Stimulated activated CD8-positive, alpha-beta memory T cell treated with anti-CD3 and anti-CD28 coated beads, Interleukin-12 subunit alpha, Interleukin-12 subunit beta, amount 100 ng/mL, for 24 hours (primary cell): Measurements from ENCODE around the gene RAP1GAP.

Experiments
- DNase-seq: peaks from one replicate; pipeline ENCODE4 v3.0.0-alpha.2; 2020; ENCODE audit errors: extremely low read depth

RAP1GAP gene

GRCh38 chr1:21625390-21626190 lies 43.6 kb downstream of the RAP1GAP start:
- DNase-seq = no peak

- no peak for DNase-seq
Measured at GRCh38 chr1:21624571-21625389, 44.4 kb downstream of the RAP1GAP start.

- DNase-seq = no peak
Measured at GRCh38 chr1:21623410-21623961, 45.7 kb downstream of the RAP1GAP start.

- peak; percentile 26 for DNase-seq
Measured at GRCh38 chr1:21622466-21623315, 46.5 kb downstream of the RAP1GAP start.

- no peak for DNase-seq
Measured at GRCh38 chr1:21621761-21622436, 47.3 kb downstream of the RAP1GAP start.

- DNase-seq = no peak
Measured at GRCh38 chr1:21621051-21621450, 48.1 kb downstream of the RAP1GAP start.

- DNase-seq = no peak
Measured at GRCh38 chr1:21620496-21620895, 48.7 kb downstream of the RAP1GAP start.

- no peak for DNase-seq
Measured at GRCh38 chr1:21620011-21620410, 49.1 kb downstream of the RAP1GAP start.

GRCh38 chr1:21619375-21619947 lies 49.7 kb downstream of the RAP1GAP start:
- no peak for DNase-seq

GRCh38 chr1:21618561-21619374 lies 50.4 kb downstream of the RAP1GAP start:
- no peak for DNase-seq

GRCh38 chr1:21618059-21618458 lies 51.1 kb downstream of the RAP1GAP start:
- no peak for DNase-seq

- no peak for DNase-seq
Measured at GRCh38 chr1:21617126-21617738, 51.9 kb downstream of the RAP1GAP start.

- DNase-seq = no peak
Measured at GRCh38 chr1:21616372-21616771, 52.8 kb downstream of the RAP1GAP start.

- DNase-seq = no peak
Measured at GRCh38 chr1:21614419-21615115, 54.6 kb downstream of the RAP1GAP start.

GRCh38 chr1:21613072-21613867 lies 55.9 kb downstream of the RAP1GAP start:
- no peak for DNase-seq

GRCh38 chr1:21612057-21612456 lies 57.1 kb downstream of the RAP1GAP start:
- no peak for DNase-seq

- no peak for DNase-seq
Measured at GRCh38 chr1:21610989-21611785, 58.0 kb downstream of the RAP1GAP start.
